Measurements from ENCODE around the gene RBM45.

DNA sequence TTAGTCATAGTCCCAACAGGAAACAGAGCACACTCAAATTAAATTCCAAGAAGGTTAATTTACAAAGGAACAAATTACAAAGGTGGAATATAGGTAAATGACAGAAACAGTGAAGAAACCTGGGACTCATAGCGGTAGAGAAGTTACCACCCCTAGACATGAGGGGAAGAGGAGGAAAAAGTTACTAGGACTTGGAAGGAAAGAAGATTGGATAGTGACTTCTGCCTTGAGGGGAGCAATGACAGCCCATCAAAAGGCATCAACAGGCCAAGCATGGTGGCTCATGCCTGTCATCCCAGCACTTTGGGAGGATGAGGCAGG, 37.3 kb upstream of the RBM45 start:
- TF ChIP-seq, protein P1, sequence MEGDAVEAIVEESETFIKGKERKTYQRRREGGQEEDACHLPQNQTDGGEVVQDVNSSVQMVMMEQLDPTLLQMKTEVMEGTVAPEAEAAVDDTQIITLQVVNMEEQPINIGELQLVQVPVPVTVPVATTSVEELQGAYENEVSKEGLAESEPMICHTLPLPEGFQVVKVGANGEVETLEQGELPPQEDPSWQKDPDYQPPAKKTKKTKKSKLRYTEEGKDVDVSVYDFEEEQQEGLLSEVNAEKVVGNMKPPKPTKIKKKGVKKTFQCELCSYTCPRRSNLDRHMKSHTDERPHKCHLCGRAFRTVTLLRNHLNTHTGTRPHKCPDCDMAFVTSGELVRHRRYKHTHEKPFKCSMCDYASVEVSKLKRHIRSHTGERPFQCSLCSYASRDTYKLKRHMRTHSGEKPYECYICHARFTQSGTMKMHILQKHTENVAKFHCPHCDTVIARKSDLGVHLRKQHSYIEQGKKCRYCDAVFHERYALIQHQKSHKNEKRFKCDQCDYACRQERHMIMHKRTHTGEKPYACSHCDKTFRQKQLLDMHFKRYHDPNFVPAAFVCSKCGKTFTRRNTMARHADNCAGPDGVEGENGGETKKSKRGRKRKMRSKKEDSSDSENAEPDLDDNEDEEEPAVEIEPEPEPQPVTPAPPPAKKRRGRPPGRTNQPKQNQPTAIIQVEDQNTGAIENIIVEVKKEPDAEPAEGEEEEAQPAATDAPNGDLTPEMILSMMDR (conservative IDR thresholded peaks at IDR 0.05; ENCODE audit: low read length) = no peak
- no peak for TF ChIP-seq EZH2phosphoT487 (IDR thresholded peaks at IDR 0.05; ENCODE audit: borderline replicate concordance, low read depth, low read length)

Data from OCI-LY7 (cell line).